HCT116 (cell line): ENCODE results near the gene PTCH2. TPM values are rescaled to one million over a fixed set of nuclear protein-coding genes. Genes with fewer than 3 reads are reported as not detected.

ENCODE experiments used
- ATAC-seq: fragments of 200-7000 bp; cut with Tn5 transposase; 2 replicates; pipeline ENCODE4 v1.9.1; 2020; ENCODE audit warnings: mild to moderate bottlenecking, moderate library complexity
- BruUV-seq: library from RNA; stranded (reverse); fragments of 400-500 nt; replicated peaks from 2 replicates; lab custom pipeline; 2021; lab: Mats Ljungman, UMichigan
- CTCF ChIA-PET: fragments of 300-600 bp; sonication (Branson Sonifier 250); formaldehyde crosslinking; loops from one replicate; lab custom pipeline; 2021; ENCODE audit warnings: antibody characterized with exemption; lab: Charles Lee
- POLR2A ChIA-PET: fragments of 300-600, 350-600 bp; sonication (Branson Sonifier 250); formaldehyde crosslinking; loops from one replicate; lab custom pipeline; 2021; ENCODE audit warnings: antibody characterized with exemption; lab: Charles Lee
- RAD21 ChIA-PET, 2 experiments: fragments of 300-600 bp; sonication (Branson Sonifier 250); formaldehyde crosslinking; loops; one replicate each; lab custom pipeline; 2023; ENCODE audit warnings: low total read pairs in 2 of 2; ENCODE audit not compliant: uncharacterized antibody in 2 of 2, unreplicated experiment in 2 of 2, low non-redundant PET in 1 of 2; lab: Charles Lee
- DNase-seq: peaks from one replicate; pipeline ENCODE4 v3.0.0-alpha.2; 2010; ENCODE audit warnings: low read depth, low spot score
- H2AFZ ChIP-seq: fragments of 200-600 bp; shearing (Covaris generic), sonication (generic); 2 replicates; pipeline ENCODE4 v1.6.1; 2017; ENCODE audit warnings: low read depth, mixed run types, mixed read lengths, antibody characterized with exemption, low read length; ENCODE audit not compliant: poor library complexity, severe bottlenecking
- H3K27ac ChIP-seq: 2 replicates; pipeline ENCODE4 v1.5.1; 2012; ENCODE audit warnings: low read depth, low read length
- H3K27me3 ChIP-seq: fragments of 200-600 bp; sonication (generic); 2 replicates; pipeline ENCODE4 v1.6.1; 2016; ENCODE audit warnings: mixed run types, low read length, mixed read lengths; ENCODE audit not compliant: insufficient read depth
- H3K36me3 ChIP-seq, 2 experiments: fragments of 200-500 bp in 1 of 2; fragments of 200-600 bp in 1 of 2; sonication (Bioruptor generic) in 1 of 2; sonication (generic) in 1 of 2; 2 replicates each; pipeline versions ENCODE4 v1.5.1 to v1.6.1; 2014 to 2016; ENCODE audit warnings: low read length in 2 of 2, inconsistent platforms in 1 of 2, mixed read lengths in 1 of 2, mixed run types in 1 of 2; ENCODE audit not compliant: insufficient read depth in 2 of 2, control insufficient read depth in 1 of 2
- H3K4me1 ChIP-seq, 2 experiments: fragments of 200-600 bp in 1 of 2; sonication (generic) in 1 of 2; 2 replicates each; pipeline versions ENCODE4 v1.5.1 to v1.6.1; 2012 to 2017; ENCODE audit warnings: low read length in 2 of 2, inconsistent platforms in 1 of 2, mild to moderate bottlenecking in 1 of 2, mixed read lengths in 1 of 2, mixed run types in 1 of 2, moderate library complexity in 1 of 2; ENCODE audit not compliant: insufficient read depth in 2 of 2, control insufficient read depth in 1 of 2
- H3K4me2 ChIP-seq: fragments of 200-600 bp; sonication (generic); 2 replicates; pipeline ENCODE4 v1.6.1; 2017; ENCODE audit warnings: mixed run types, low read length, mixed read lengths
- H3K4me3 ChIP-seq, 2 experiments: fragments of 200-600 bp in 1 of 2; sonication (generic) in 1 of 2; replicated peaks in 1 of 2; 2 replicates each; pipeline ENCODE4 v1.5.1; 2011 to 2016; ENCODE audit warnings: low read length in 2 of 2, control low read depth in 1 of 2, low read depth in 1 of 2, mild to moderate bottlenecking in 1 of 2, mixed read lengths in 1 of 2, mixed run types in 1 of 2
- H3K79me2 ChIP-seq: fragments of 200-600 bp; sonication (generic); 2 replicates; pipeline ENCODE4 v1.6.1; 2017; ENCODE audit warnings: mild to moderate bottlenecking, mixed run types, low read length, moderate library complexity, mixed read lengths; ENCODE audit not compliant: insufficient read depth
- H3K9ac ChIP-seq: fragments of 200-600 bp; sonication (generic); 2 replicates; pipeline ENCODE4 v1.6.1; 2016; ENCODE audit warnings: low read length, mixed read lengths
- H3K9me2 ChIP-seq: fragments of 200-600 bp; sonication (generic), shearing (Covaris generic); 2 replicates; pipeline ENCODE4 v1.6.1; 2017; ENCODE audit warnings: mixed run types, mild to moderate bottlenecking, moderate library complexity; ENCODE audit not compliant: insufficient read depth
- H3K9me3 ChIP-seq, 2 experiments: fragments of 200-500 bp in 1 of 2; fragments of 200-600 bp in 1 of 2; sonication (Bioruptor generic) in 1 of 2; sonication (generic) in 1 of 2; 2 replicates each; pipeline ENCODE4 v1.6.1; 2014 to 2017; ENCODE audit warnings: low read length in 2 of 2, mixed read lengths in 2 of 2, inconsistent platforms in 1 of 2, low read depth in 1 of 2, mild to moderate bottlenecking in 1 of 2, mixed run types in 1 of 2, moderate library complexity in 1 of 2; ENCODE audit not compliant: control insufficient read depth in 1 of 2, insufficient read depth in 1 of 2
- H4K20me1 ChIP-seq: fragments of 200-600 bp; sonication (generic), shearing (Covaris generic); 2 replicates; pipeline ENCODE4 v1.6.1; 2017; ENCODE audit warnings: mixed run types, mild to moderate bottlenecking, moderate library complexity; ENCODE audit not compliant: insufficient read depth
- CBX3 ChIP-seq: IDR thresholded peaks from 2 replicates; pipeline ENCODE4 v1.6.1; 2012; ENCODE audit warnings: low read depth
- CEBPB ChIP-seq: IDR thresholded peaks from 2 replicates; pipeline ENCODE4 v1.6.1; 2012; ENCODE audit warnings: low read depth
- EGR1 ChIP-seq: IDR thresholded peaks from 2 replicates; pipeline ENCODE4 v1.6.1; 2012; ENCODE audit warnings: low read depth
- EZH2 ChIP-seq: fragments of 200-600 bp; sonication (generic); IDR thresholded peaks from 2 replicates; pipeline ENCODE4 v1.6.1; 2017; ENCODE audit warnings: antibody characterized with exemption, mixed run types
- EZH2phosphoT487 ChIP-seq: fragments of 200-600 bp; IDR thresholded peaks from 2 replicates; pipeline ENCODE4 v1.6.1; 2018; ENCODE audit warnings: antibody characterized with exemption, borderline replicate concordance
- FOSL1 ChIP-seq: IDR thresholded peaks from 2 replicates; pipeline ENCODE4 v1.6.1; 2012; ENCODE audit warnings: low read depth
- JUND ChIP-seq: IDR thresholded peaks from 2 replicates; pipeline ENCODE4 v1.6.1; 2012
- POLR2A ChIP-seq: IDR thresholded peaks from 2 replicates; pipeline ENCODE4 v1.7.0; 2011; ENCODE audit warnings: borderline replicate concordance; ENCODE audit not compliant: insufficient read depth, insufficient read length; ENCODE audit errors: extremely low read depth
- POLR2AphosphoS5 ChIP-seq: IDR thresholded peaks from 2 replicates; pipeline ENCODE4 v1.6.1; 2011; ENCODE audit warnings: mild to moderate bottlenecking, low read depth, low read length, moderate library complexity
- RAD21 ChIP-seq: IDR thresholded peaks from 2 replicates; pipeline ENCODE4 v1.6.1; 2012; ENCODE audit warnings: low read depth, mild to moderate bottlenecking
- SP1 ChIP-seq: IDR thresholded peaks from 2 replicates; pipeline ENCODE4 v1.6.1; 2012; ENCODE audit warnings: low read depth
- SRF ChIP-seq: IDR thresholded peaks from 2 replicates; pipeline ENCODE4 v1.6.1; 2012; ENCODE audit warnings: low read depth
- TCF7L2 ChIP-seq: IDR thresholded peaks from 2 replicates; pipeline ENCODE4 v1.7.0; 2011; ENCODE audit warnings: borderline replicate concordance, inconsistent platforms; ENCODE audit not compliant: insufficient read depth, insufficient read length; ENCODE audit errors: extremely low read depth
- YY1 ChIP-seq: IDR thresholded peaks from 2 replicates; pipeline ENCODE4 v1.6.1; 2011; ENCODE audit warnings: low read length, low read depth, moderate library complexity, mild to moderate bottlenecking; ENCODE audit not compliant: insufficient replicate concordance; ENCODE audit errors: extremely low read depth
- ZFX ChIP-seq: fragments of 450-650 bp; IDR thresholded peaks from 2 replicates; pipeline ENCODE4 v1.6.1; 2017
- ZNF274 ChIP-seq: fragments of 200-500 bp; sonication (Bioruptor generic); IDR thresholded peaks from 2 replicates; pipeline ENCODE4 v1.6.1; 2014; ENCODE audit warnings: mild to moderate bottlenecking, low read depth, low read length, inconsistent platforms
- intact Hi-C: fragments of 100-400 bp; cut with micrococcal nuclease; formaldehyde crosslinking; loops from 2 replicates; pipeline ENCODE4 v1.10.0; 2022
- total RNA-seq: library from RNA; stranded (reverse); gene quantifications from one replicate; pipeline ENCODE4 v1.2.1, GENCODE V29; 2021; ENCODE audit not compliant: unreplicated experiment
- TF ChIP-seq, protein P1 (sequence below), 3 experiments: fragments of 200-600 bp in 1 of 3; sonication (generic) in 1 of 3; IDR thresholded peaks in 2 of 3; conservative IDR thresholded peaks in 1 of 3; 2 replicates each; pipeline ENCODE4 v1.5.1; 2012 to 2017; ENCODE audit warnings: low read depth in 2 of 3, low read length in 2 of 3, antibody characterized with exemption in 1 of 3, borderline replicate concordance in 1 of 3, control low read depth in 1 of 3, mild to moderate bottlenecking in 1 of 3, mixed read lengths in 1 of 3, mixed run types in 1 of 3, moderate library complexity in 1 of 3; ENCODE audit not compliant: insufficient read depth in 1 of 3
- TF ChIP-seq, protein P2 (sequence below): IDR thresholded peaks from 2 replicates; pipeline ENCODE4 v1.6.1; 2012
- TF ChIP-seq, protein P3 (sequence below): IDR thresholded peaks from 2 replicates; pipeline ENCODE4 v1.6.1; 2011; ENCODE audit warnings: mild to moderate bottlenecking, low read length, moderate library complexity; ENCODE audit not compliant: insufficient replicate concordance; ENCODE audit errors: extremely low read depth

Gene PTCH2
- total RNA-seq, 1 experiment from 2014 or later, result 1.3 TPM

DNA sequence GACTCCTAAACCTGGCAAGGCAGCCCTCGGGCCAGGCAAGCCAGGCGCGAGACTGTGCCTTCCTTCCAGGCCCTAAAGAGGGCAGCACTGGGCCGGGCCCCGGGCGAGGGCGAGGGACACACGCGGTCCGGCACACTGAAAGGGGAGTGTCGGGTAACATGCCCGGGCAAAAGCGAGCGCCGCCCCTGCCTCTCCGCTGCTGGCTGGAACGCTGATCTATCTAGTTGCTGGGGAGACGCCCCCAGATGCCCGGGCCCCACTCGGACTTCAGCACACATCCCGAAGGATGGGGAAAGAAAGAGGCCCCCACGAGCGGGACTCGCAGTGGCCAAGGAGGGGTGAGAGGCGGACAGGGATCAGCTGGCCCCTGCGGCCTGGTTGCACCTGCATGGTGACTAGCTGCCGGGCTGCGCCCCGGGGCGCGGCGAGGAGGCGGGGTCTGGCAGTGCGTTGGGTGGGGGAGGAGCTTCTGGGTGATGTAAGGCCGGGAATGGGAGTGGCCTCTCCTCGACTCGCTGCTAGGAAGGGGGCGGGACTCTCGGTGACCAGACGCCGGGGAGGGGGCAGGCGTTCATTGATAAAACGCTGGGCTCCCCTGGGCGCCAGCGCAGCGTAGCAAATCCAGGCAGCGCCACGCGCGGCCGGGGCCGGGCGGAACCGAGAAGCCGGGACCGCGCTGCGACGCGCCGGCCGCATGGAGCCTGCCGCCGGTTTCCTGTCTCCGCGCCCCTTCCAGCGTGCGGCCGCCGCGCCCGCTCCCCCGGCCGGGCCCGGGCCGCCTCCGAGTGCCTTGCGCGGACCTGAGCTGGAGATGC, 43.1 kb downstream of the PTCH2 start, which contains the start of gene PLK3:
PLK3 (plus strand) TSS at position 608 of the 815 bp plus-strand sequence; CDS start at position 695, 87 bp downstream.
- ATAC-seq (peak; percentile 86), DNase-seq (peak; percentile 96)
- Histone ChIP-seq H3K27ac (peak within 1 kb of the TSS; percentile 84), H3K9ac (peak within 1 kb of the TSS; percentile 98), H4K20me1 (no peaks in the 10 kb centered on the region), H3K4me3 (peak within 1 kb of the TSS; percentile 87 to 91), H2AFZ (no peak within 1 kb of the TSS), H3K79me2 (peaks cover 41% of the 10 kb centered on the region), H3K27me3 (no peaks in the 10 kb centered on the region), H3K4me2 (peak within 1 kb of the TSS; percentile 93), H3K9me3 (no peaks in the 10 kb centered on the region), H3K9me2 (no peaks in the 10 kb centered on the region), H3K4me1 (peaks cover 19 to 71% of the 10 kb centered on the region in 2 experiments), H3K36me3 (peaks cover 3 to 30% of the 10 kb centered on the region in 2 experiments; a peak in 3 of 4 replicates)
- BruUV-seq, result TSS peak; percentile 88
- intact Hi-C loops, result no loop called here
- ChIA-PET CTCF (interaction anchor here (0.6 to 2.4 kb wide), 7 partner anchors 9 to 212 kb away, joined by 3 to 12 read pairs (median 8); partner anchors contain the start of genes BEST4, BTBD19, HECTD3 and UROD), RAD21 (interaction anchor here in 1 of 2 experiments (0.7 to 0.9 kb wide), 2 partner anchors 9 to 267 kb away, joined by 3 to 6 read pairs; no protein-coding TSS in a partner anchor), POLR2A (interaction anchor here (0.5 to 5.5 kb wide), 20 partner anchors 9 to 722 kb away, joined by 3 to 86 read pairs (median 5); partner anchors contain the start of genes BEST4, BTBD19, HECTD3 and PRDX1)
- TF ChIP-seq POLR2AphosphoS5 (peak; percentile 100), CBX3 (no peak), RAD21 (no peak), CEBPB (no peak), SRF (no peak), EGR1 (no peak), EZH2phosphoT487 (no peak), SP1 (no peak), JUND (no peak), YY1 (peak; percentile 44), ZNF274 (no peak), TCF7L2 (peak; percentile 44), POLR2A (peak; percentile 97), FOSL1 (no peak), ZFX (peak; percentile 66; the same call in 1 of the 2 replicates), EZH2 (no peak)
- TF ChIP-seq, protein P1, sequence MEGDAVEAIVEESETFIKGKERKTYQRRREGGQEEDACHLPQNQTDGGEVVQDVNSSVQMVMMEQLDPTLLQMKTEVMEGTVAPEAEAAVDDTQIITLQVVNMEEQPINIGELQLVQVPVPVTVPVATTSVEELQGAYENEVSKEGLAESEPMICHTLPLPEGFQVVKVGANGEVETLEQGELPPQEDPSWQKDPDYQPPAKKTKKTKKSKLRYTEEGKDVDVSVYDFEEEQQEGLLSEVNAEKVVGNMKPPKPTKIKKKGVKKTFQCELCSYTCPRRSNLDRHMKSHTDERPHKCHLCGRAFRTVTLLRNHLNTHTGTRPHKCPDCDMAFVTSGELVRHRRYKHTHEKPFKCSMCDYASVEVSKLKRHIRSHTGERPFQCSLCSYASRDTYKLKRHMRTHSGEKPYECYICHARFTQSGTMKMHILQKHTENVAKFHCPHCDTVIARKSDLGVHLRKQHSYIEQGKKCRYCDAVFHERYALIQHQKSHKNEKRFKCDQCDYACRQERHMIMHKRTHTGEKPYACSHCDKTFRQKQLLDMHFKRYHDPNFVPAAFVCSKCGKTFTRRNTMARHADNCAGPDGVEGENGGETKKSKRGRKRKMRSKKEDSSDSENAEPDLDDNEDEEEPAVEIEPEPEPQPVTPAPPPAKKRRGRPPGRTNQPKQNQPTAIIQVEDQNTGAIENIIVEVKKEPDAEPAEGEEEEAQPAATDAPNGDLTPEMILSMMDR (IDR thresholded peaks at IDR 0.05 in 2 of 3, conservative IDR thresholded peaks at IDR 0.05 in 1 of 3; ENCODE audit: borderline replicate concordance in 1 of 3, insufficient read depth in 1 of 3, low read depth in 2 of 3, low read length in 2 of 3), result peak in 2 of 3 experiments; percentile 81 to 91; a peak in 4 of 6 replicates
- TF ChIP-seq, protein P2, sequence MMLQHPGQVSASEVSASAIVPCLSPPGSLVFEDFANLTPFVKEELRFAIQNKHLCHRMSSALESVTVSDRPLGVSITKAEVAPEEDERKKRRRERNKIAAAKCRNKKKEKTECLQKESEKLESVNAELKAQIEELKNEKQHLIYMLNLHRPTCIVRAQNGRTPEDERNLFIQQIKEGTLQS, result no peak
- TF ChIP-seq, protein P3, sequence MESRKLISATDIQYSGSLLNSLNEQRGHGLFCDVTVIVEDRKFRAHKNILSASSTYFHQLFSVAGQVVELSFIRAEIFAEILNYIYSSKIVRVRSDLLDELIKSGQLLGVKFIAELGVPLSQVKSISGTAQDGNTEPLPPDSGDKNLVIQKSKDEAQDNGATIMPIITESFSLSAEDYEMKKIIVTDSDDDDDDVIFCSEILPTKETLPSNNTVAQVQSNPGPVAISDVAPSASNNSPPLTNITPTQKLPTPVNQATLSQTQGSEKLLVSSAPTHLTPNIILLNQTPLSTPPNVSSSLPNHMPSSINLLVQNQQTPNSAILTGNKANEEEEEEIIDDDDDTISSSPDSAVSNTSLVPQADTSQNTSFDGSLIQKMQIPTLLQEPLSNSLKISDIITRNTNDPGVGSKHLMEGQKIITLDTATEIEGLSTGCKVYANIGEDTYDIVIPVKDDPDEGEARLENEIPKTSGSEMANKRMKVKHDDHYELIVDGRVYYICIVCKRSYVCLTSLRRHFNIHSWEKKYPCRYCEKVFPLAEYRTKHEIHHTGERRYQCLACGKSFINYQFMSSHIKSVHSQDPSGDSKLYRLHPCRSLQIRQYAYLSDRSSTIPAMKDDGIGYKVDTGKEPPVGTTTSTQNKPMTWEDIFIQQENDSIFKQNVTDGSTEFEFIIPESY, result no peak
